ENCODE data around the gene OR8G5. TPM values are rescaled to one million over a fixed set of nuclear protein-coding genes. Genes with fewer than 3 reads are reported as not detected.
"Not testable (repeated sequence)": the region's sequence is repeated elsewhere in the genome, so short reads cannot be mapped to it uniquely, and the experiment has no call there.

The OR8G5 gene, protein sequence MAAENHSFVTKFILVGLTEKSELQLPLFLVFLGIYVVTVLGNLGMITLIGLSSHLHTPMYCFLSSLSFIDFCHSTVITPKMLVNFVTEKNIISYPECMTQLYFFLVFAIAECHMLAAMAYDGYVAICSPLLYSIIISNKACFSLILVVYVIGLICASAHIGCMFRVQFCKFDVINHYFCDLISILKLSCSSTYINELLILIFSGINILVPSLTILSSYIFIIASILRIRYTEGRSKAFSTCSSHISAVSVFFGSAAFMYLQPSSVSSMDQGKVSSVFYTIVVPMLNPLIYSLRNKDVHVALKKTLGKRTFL
- not detected for total RNA-seq

DNA sequence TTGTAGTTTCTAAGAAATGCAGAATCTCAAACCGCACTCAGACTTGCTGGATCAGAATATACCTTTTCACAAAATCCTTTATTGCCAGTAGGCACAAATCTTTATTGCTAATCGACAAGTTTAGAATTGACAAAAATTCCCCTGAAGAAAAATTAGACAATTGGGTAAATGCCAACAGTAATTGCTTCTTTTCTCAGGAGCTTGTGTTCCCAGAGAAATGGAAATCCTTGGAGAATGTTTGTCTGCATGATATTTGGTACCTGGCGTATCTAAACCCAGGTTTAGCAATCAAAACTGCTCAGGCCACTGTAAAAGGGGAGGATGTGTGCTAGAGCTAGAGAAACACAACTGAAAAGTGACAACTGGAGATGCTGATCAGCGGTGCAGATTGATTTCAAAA, at the start of gene OR8G5:
Gene OR8G5, plus strand, starts transcription at position 301 of the 400 bp plus-strand sequence. CDS start 8,556 bp downstream, outside the sequence.
- no peak for DNase-seq

DNA sequence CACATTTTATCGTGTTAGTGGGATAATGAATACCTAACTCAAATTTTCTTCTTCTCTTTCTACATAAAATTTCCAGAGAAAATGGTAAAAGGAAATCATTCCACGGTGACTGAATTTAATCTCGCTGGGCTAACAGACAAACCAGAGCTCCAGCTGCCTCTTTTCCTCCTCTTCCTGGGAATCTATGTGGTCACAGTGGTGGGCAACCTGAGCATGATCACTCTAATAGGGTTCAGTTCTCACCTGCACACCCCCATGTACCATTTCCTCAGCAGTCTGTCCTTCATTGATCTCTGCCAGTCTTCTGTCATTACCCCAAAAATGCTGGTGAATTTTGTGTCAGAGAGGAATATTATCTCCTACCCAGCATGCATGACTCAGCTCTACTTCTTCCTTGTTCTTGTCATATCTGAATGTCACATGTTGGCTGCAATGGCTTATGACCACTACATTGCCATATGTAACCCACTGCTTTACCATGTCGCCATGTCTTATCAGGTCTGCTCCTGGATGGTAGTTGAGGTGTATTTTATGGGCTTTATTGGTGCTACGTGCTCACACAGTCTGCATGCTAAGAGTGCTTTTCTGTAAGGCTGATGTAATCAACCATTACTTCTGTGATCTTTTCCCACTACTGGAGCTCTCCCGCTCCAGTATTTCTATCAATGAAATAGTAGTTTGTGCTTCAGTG, 48.9 kb upstream of the OR8G5 start:
- DNase-seq: no peak

DNA sequence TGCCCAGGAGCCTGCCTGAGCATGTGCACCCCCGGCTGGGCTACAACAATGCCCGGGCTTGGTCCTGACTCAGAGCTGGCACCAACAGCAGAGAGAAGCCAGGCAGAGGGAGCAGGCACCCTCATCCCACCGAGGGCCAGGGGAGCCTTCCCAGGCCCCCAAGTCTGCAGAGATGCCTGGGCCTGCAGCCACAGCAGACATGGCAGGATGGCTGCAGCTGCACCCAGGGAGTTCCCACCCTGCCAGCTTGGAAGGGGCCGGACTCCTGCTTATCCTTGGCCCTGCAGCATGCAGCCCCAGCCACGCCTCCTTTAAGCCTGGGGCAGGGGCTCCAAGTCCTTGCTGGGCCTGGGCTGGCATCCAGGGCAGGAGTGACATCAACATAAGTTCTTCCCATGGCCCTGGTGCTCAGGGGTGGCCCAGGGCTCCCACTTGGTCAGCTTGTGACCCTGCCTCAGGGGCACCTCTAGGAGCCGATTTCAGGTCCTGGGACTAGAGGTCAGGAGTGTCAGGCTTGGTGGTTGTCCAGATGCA, 46.3 kb upstream of the OR8G5 start:
- no peak for DNase-seq

DNA sequence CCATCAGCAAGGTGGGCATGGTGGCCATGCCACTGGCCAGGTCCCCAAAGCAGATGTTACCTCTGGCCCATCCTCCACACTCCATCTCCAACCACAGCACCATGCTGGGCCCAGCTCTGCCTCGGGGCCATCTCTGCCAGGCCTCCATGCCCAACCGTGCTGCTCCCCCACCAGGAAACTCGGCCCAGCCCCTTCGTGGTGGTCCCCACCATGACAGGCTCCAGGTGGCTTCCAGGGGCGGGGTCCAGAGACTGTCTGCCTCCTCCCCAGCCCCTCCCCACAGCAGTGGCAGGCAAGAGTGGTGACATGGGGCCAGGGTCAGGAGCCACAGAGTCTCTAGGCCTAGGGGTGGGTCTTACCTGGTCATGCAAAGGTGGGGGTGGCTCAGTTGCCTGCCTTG, 45.8 kb upstream of the OR8G5 start:
- no peak for DNase-seq

DNA sequence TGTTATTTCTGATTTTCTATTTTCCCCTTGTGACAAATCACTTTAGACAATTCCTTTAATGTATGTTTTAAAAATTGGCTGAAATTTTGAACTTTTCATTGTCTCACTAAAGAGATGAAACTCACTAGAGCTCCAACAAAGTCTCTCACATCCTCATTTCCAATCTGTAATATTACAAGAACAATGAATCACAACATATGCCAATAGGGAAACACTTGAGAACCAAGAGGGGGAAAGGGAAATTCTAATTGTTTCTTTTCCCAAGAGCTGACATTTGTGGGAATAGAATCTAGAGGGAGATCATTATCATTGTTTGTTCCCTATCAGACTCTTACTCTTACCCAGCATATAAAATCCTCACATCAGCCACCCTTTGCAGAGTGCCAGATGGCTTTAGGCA, 44.9 kb upstream of the OR8G5 start:
- DNase-seq: no peak

DNA sequence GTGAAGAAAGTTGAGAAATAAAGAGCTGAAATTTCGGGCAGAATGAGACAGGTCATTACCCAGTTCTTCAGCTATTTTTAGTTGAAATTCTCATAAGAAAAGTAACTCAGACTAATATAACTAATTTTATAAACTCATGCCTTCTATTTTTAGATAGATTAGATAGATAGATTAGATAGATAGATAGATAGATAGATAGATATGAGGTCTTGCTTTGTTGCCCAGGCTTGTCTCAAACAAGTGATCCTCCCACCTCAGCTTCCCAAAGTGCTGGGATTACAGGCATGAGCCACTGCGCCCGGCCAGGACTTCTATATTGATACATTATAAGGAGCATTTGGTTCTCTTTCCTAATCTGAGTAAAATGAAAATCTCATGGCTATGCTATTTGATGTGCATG, 42.1 kb upstream of the OR8G5 start:
- no peak for DNase-seq

DNA sequence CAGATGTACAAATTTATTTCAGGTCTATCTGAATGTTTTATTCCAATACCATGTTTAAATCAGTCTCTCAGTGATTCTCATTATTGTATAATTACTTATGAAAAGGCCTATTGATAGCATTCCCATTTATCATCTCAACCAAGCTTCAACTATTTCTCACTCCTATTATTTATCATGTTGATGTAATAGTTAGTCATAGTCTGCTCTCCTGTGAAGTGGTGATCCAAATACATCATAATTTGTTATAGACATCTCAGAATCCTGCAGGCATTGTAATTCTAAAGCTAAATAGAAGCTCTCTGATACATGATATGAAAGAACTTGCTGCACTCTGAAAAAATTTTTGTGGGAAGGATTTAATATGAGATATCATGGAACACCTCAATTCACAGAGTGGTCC, 37.0 kb upstream of the OR8G5 start:
- no peak for DNase-seq

DNA sequence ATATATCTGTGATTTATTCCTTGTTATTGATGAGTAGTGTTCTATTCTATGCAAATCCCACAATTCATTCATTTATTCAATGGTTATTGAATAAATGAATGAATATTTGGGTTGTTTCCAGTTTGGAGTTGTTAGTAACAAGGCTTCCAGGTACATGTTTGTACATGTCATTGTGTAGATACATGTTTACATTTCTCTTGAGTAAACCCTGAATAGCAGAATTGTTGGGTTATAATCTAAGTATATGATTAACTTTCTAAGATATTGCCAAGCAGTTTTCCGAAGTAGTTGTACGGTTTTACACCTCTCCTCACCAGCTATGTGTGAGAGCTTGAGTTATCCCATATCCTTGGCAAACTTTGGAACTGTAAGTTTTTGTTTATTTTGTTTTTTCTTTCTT, 33.8 kb upstream of the OR8G5 start:
- DNase-seq: no peak

DNA sequence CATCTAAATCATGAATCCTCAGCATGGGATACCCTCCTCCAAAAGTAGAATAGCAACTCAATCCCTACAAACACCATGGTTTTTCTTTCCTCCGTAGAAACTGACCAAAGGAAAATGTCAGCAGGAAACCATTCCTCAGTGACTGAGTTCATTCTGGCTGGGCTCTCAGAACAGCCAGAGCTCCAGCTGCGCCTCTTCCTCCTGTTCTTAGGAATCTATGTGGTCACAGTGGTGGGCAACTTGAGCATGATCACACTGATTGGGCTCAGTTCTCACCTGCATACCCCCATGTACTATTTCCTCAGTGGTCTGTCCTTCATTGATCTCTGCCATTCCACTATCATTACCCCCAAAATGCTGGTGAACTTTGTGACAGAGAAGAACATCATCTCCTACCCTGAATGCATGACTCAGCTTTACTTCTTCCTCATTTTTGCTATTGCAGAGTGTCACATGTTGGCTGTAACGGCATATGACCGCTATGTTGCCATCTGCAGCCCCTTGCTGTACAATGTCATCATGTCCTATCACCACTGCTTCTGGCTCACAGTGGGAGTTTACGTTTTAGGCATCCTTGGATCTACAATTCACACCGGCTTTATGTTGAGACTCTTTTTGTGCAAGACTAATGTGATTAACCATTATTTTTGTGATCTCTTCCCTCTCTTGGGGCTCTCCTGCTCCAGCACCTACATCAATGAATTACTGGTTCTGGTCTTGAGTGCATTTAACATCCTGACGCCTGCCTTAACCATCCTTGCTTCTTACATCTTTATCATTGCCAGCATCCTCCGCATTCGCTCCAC, 31.4 kb upstream of the OR8G5 start:
- not testable (repeated sequence) for DNase-seq

DNA sequence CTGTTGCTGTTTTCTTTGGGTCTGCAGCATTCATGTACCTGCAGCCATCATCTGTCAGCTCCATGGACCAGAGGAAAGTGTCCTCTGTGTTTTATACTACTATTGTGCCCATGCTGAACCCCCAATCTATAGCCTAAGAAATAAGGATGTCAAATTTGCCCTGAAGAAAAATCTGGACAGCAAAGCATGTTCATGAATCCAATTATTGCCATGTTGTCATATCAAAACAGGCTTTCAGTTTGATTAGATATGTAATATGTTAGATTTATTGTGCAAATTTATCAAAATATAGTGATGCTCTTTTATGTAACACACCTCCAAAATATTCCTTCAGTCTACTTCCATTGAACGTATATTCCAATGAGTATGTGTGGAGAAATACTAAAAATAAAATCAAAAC, 30.7 kb upstream of the OR8G5 start:
- DNase-seq: no peak

DNA sequence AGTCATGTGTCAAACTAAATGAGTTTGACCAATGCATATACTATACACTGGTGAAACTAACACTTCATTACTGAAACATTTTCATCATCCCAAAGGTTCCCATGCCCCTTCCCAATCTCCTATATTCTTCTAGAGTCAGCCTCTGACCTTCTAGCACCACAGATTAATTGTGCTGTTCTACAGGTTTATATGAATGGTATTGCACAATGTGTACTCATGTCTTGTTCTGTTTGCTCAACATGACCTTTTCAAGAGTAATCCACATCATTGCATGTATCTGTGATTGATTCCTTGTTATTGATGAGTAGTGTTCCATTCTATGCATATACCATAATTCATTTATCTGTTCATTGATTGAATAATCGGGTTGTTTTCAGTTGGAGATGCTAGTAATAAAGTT, 22.8 kb upstream of the OR8G5 start:
- no peak for DNase-seq

DNA sequence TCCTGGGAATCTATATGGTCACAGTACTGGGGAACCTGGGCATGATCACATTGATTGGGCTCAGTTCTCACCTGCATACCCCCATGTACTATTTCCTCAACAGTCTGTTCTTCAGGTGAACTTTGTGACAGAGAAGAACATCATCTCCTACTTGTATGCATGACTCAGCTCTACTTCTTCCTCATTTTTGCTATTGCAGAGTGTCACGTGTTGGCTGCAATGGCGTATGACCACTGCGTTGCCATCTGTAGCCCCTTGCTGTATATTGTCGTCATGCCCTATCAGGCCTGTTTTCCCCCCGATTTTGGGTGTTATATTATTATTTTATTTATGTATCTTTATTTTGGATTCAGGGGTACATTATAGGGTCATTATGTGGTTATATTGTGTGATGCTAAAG, 17.7 kb upstream of the OR8G5 start:
- DNase-seq: no peak

DNA sequence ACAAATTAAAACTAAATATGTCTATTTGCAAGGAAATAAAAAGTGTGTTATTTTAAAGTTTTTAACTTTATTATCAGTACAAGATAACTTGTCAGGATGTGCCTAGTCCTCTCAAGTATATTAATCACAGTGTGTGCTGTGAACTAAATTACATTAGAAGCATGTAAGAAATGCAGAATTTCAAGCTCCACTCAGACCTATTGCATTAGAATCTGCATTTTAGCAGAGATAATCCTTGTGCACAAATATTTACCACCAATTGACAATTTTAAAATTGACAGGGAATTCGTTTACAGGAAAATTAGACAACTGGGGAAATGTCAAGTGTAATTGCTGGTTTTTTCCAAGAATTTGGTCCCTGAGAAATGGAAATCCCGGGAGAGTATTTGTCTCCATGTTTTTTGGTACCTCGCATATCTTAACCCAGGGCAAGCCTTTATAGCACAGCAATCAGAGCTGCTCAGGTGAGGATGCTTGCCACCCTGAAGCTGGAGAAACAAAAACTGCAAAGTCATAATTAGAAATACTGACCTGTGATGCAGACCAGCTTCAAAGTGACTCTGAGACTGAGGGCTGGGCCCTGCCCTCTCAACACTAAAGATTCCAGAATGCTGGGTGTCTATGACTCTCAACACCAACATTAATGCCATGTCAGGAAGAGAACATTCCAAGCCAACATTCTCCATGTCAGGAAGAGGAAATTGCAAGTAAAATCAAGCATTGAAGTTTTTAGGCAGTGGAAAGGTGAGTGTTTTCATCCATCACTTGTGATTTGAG, 15.4 kb upstream of the OR8G5 start, which contains the start of gene OR8G1:
Gene OR8G1, plus strand, starts transcription at position 475 of the 777 bp plus-strand sequence. CDS start 8,581 bp downstream, outside the sequence.
- no peak for DNase-seq

DNA sequence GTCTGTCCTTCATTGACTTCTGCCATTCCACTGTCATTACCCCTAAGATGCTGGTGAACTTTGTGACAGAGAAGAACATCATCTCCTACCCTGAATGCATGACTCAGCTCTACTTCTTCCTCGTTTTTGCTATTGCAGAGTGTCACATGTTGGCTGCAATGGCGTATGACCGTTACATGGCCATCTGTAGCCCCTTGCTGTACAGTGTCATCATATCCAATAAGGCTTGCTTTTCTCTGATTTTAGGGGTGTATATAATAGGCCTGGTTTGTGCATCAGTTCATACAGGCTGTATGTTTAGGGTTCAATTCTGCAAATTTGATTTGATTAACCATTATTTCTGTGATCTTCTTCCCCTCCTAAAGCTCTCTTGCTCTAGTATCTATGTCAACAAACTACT, 6.3 kb upstream of the OR8G5 start:
- DNase-seq: not testable (repeated sequence)

DNA sequence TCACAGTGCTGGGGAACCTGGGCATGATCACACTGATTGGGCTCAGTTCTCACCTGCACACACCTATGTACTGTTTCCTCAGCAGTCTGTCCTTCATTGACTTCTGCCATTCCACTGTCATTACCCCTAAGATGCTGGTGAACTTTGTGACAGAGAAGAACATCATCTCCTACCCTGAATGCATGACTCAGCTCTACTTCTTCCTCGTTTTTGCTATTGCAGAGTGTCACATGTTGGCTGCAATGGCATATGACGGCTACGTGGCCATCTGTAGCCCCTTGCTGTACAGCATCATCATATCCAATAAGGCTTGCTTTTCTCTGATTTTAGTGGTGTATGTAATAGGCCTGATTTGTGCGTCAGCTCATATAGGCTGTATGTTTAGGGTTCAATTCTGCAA, 8.9 kb downstream of the OR8G5 start:
- DNase-seq: not testable (repeated sequence)

DNA sequence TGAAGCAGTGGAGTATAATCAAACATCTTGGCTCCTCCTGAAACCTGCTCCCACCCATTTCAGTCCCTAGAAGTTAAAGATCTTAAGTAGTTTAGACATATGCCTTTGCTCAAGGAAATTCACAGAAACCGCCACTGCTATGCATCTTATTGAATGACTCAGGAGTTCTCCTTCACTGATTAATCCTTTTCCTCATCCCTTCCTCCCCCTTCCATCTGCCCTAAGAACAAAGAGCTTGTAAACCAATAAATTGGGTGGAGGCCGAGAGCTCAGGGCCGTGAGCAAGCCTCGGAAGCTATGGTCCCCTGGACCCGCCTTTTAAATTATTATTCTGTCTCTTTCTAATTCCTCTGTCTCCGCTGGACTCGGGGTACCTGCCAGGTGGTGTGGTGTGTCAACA, 14.7 kb downstream of the OR8G5 start:
- not testable (repeated sequence) for DNase-seq

DNA sequence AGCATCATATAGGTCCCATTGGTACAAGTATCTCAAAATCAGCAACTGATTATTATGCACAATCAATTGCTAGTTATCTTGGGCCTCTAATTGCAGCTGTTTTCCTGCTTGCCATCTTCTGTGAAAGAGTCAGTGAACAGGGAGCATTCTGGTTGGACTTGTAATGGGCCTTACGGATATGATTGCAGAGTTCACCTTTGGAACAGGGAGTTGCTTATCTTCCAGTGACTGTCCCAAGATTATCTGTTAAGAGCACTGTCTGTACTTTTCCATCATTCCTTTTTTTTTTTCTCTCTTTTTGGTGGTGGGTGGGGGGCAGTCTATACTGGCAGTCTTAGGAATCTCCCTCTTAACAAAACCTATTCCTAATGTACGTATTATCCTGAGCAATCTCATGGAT, 17.8 kb downstream of the OR8G5 start:
- no peak for DNase-seq

DNA sequence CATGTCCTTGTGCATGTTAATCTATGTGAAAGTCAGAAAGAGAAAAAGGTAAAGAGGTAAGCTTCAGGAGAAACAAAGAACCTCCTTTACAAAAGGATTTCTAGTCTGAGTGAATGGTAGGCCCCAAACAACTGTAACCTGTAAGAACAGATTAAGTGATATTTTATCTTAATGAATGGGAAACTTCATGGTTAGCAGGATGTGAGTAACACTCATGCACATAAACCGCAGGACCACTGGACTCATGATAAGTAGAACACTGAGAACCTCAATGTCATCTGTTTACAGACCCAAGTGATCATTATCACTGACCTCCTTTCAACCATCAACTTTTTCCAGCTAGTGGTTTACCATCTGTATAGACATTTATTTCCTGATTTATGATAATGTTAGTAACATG, 19.9 kb downstream of the OR8G5 start:
- DNase-seq: no peak

DNA sequence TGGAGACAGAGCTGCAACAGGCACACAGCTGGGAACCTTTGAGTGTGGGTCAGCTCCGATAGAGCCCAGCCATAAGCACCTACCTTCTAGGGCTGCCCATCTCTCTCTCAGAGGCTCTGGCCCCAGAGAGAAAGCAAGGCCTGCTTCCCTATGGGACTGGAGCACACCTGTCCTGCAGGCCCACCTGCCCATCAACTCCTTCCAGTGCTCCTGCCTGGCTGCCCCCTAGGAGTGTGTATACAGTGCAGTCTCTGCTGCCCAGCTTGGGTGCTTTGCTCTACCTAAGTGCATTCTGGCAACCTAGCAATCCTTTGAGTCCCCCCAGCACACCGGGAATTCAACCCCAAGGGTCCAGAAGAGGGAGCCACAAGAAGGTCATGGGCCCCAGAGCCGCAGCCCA, 21.0 kb downstream of the OR8G5 start:
- DNase-seq: no peak

DNA sequence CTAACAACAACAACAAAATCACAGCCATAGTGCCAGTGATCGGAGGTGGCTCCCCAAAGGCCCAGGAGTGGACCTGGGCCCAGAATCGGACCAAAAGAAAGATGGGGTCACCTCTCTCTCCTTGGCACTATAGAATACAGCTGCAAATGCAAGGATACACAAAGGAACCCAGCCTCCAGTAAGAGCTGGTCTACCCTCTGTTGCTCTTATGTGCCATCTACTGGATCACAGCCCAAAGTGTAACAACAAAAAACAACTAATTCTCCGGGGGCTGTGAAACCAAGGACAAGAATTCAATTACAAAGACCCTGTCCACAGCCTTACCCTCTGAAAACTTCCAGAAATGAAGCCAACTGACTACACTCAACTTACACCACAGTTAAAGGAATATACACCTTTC, 21.6 kb downstream of the OR8G5 start:
- no peak for DNase-seq

DNA sequence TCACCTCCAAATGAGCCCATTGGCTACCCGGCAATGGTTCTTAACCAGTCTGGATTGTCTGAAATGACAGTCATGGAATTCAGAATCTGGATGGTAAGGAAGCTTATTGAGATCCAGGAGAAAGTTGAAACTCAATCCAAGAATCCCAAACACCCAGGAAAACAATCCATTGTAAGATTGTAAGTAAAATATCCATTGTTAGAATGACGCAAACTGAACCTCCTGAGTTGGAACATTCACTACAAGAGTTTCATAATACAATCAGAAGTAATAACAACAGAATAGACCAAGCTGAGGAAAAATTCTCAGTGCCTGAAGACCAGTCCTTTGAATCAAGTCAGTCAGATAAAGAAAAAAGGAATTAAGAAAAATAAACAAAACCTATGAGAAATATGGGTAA, 22.1 kb downstream of the OR8G5 start:
- DNase-seq: no peak
